Mesenchymal stem cell (in vitro differentiated cells and primary cell): ENCODE data around the gene MED27.

Source experiments
- DNase-seq: peaks from one replicate; pipeline ENCODE4 v3.0.0-alpha.2; 2013
- H2AFZ ChIP-seq: one replicate; pipeline ENCODE4 v1.6.1; 2013; ENCODE audit warnings: low read depth, mild to moderate bottlenecking, control low read depth, inconsistent platforms, low read length, moderate library complexity
- H2AK5ac ChIP-seq: 2 replicates; pipeline ENCODE4 v1.6.1; 2013; ENCODE audit warnings: low read length, moderate library complexity, mild to moderate bottlenecking, inconsistent platforms; ENCODE audit not compliant: severe bottlenecking
- H2BK120ac ChIP-seq: one replicate; pipeline ENCODE4 v1.6.1; 2013; ENCODE audit warnings: low read depth, mild to moderate bottlenecking, inconsistent platforms, low read length, moderate library complexity
- H2BK12ac ChIP-seq, 2 experiments: one replicate each; pipeline ENCODE4 v1.6.1; 2013; ENCODE audit warnings: inconsistent platforms in 2 of 2, low read length in 2 of 2, mild to moderate bottlenecking in 2 of 2, moderate library complexity in 2 of 2, control low read depth in 1 of 2
- H2BK15ac ChIP-seq: one replicate; pipeline ENCODE4 v1.6.1; 2013; ENCODE audit warnings: mild to moderate bottlenecking, low read depth, inconsistent platforms; ENCODE audit not compliant: poor library complexity, severe bottlenecking
- H2BK5ac ChIP-seq: 2 replicates; pipeline ENCODE4 v1.6.1; 2013; ENCODE audit warnings: low read depth, mild to moderate bottlenecking, low read length, control low read depth, inconsistent platforms; ENCODE audit not compliant: poor library complexity, severe bottlenecking
- H3K14ac ChIP-seq, 2 experiments: one replicate each; pipeline ENCODE4 v1.6.1; 2013; ENCODE audit warnings: inconsistent platforms in 2 of 2, low read length in 2 of 2, control low read depth in 1 of 2, mild to moderate bottlenecking in 1 of 2, moderate library complexity in 1 of 2
- H3K18ac ChIP-seq, 2 experiments: one replicate each; pipeline ENCODE4 v1.6.1; 2013; ENCODE audit warnings: inconsistent platforms in 2 of 2, low read length in 2 of 2, control low read depth in 1 of 2, low read depth in 1 of 2, mild to moderate bottlenecking in 1 of 2
- H3K23ac ChIP-seq, 2 experiments: one replicate each; pipeline ENCODE4 v1.6.1; 2013; ENCODE audit warnings: inconsistent platforms in 2 of 2, low read length in 2 of 2, mild to moderate bottlenecking in 2 of 2, moderate library complexity in 2 of 2, control low read depth in 1 of 2
- H3K27ac ChIP-seq: 2 replicates; pipeline ENCODE4 v1.5.1; 2013; ENCODE audit warnings: mild to moderate bottlenecking, moderate library complexity, low read length, control low read depth, inconsistent platforms; ENCODE audit not compliant: poor library complexity, severe bottlenecking
- H3K27me3 ChIP-seq, 2 experiments: 2 replicates each; pipeline versions ENCODE4 v1.6.1 to v1.7.0; 2013; ENCODE audit warnings: low read length in 2 of 2, mild to moderate bottlenecking in 2 of 2, moderate library complexity in 2 of 2, control low read depth in 1 of 2, inconsistent platforms in 1 of 2; ENCODE audit not compliant: control insufficient read depth in 1 of 2, insufficient read depth in 1 of 2
- H3K36me3 ChIP-seq, 2 experiments: 2 replicates each; pipeline versions ENCODE4 v1.6.1 to v1.7.0; 2013; ENCODE audit warnings: low read length in 2 of 2, control low read depth in 1 of 2, inconsistent platforms in 1 of 2, low read depth in 1 of 2, mild to moderate bottlenecking in 1 of 2; ENCODE audit not compliant: insufficient read depth in 2 of 2, control insufficient read depth in 1 of 2
- H3K4ac ChIP-seq, 2 experiments: one replicate each; pipeline ENCODE4 v1.6.1; 2013; ENCODE audit warnings: inconsistent platforms in 2 of 2, low read length in 2 of 2, mild to moderate bottlenecking in 2 of 2, moderate library complexity in 2 of 2, control low read depth in 1 of 2, low read depth in 1 of 2
- H3K4me1 ChIP-seq: 2 replicates; pipeline ENCODE4 v1.6.1; 2013; ENCODE audit warnings: low read depth, low read length, control low read depth; ENCODE audit not compliant: control insufficient read depth, insufficient read depth
- H3K4me2 ChIP-seq: 2 replicates; pipeline ENCODE4 v1.6.1; 2013; ENCODE audit warnings: low read length, mild to moderate bottlenecking, inconsistent platforms; ENCODE audit not compliant: poor library complexity, severe bottlenecking
- H3K4me3 ChIP-seq, 2 experiments: 2 replicates each; pipeline versions ENCODE4 v1.5.1 to v1.7.0; 2013; ENCODE audit warnings: low read length in 2 of 2, mild to moderate bottlenecking in 2 of 2, control low read depth in 1 of 2, low read depth in 1 of 2; ENCODE audit not compliant: insufficient read depth in 1 of 2
- H3K79me1 ChIP-seq: replicated peaks from 2 replicates; pipeline ENCODE4 v1.6.1; 2013; ENCODE audit warnings: mild to moderate bottlenecking, control low read depth, low read length, inconsistent platforms; ENCODE audit not compliant: poor library complexity, severe bottlenecking
- H3K9ac ChIP-seq: 2 replicates; pipeline ENCODE4 v1.7.0; 2013; ENCODE audit warnings: mild to moderate bottlenecking, low read length, moderate library complexity
- H3K9me3 ChIP-seq: 2 replicates; pipeline ENCODE4 v1.7.0; 2013; ENCODE audit warnings: mild to moderate bottlenecking, low read length; ENCODE audit not compliant: control insufficient read depth
- H4K8ac ChIP-seq: one replicate; pipeline ENCODE4 v1.6.1; 2013; ENCODE audit warnings: inconsistent platforms, mild to moderate bottlenecking, low read length, moderate library complexity
- H4K91ac ChIP-seq: one replicate; pipeline ENCODE4 v1.6.1; 2013; ENCODE audit warnings: mild to moderate bottlenecking, low read length, inconsistent platforms
- WGBS: methylation state at CpG from one replicate; pipeline ENCODE4 v1.1.7; 2013; ENCODE audit warnings: mixed read lengths; 5-methylcytosine and 5-hydroxymethylcytosine counted together

Gene MED27

GRCh38 chr9:131937451-131937850, 142.2 kb downstream of the MED27 start:
- no peak overlapping the region for H3K9ac ChIP-seq
- DNase-seq = no peak
- H3K14ac ChIP-seq = no peak overlapping the region
- no peak overlapping the region for H2AFZ ChIP-seq
- H3K4me3 ChIP-seq = no peak overlapping the region
- no peak overlapping the region for H3K27ac ChIP-seq
- H3K4me2 ChIP-seq = no peak overlapping the region
- H3K36me3 ChIP-seq = peaks cover 5 to 28% of the 10 kb centered on the region in 2 experiments
- H2AK5ac ChIP-seq = no peak overlapping the region
- no peak overlapping the region for H3K4ac ChIP-seq
- H2BK15ac ChIP-seq = no peak overlapping the region
- H2BK12ac ChIP-seq = no peak overlapping the region
- no peak overlapping the region for H3K23ac ChIP-seq
- no peak overlapping the region for H2BK5ac ChIP-seq
- H3K27me3 ChIP-seq = no peaks in the 10 kb centered on the region
- no peak overlapping the region for H4K91ac ChIP-seq
- no peak overlapping the region for H3K18ac ChIP-seq
- H4K8ac ChIP-seq = no peak overlapping the region
- H3K4me1 ChIP-seq = no peaks in the 10 kb centered on the region
- H3K9me3 ChIP-seq = no peaks in the 10 kb centered on the region
- 99% methylated on average over 2 of the region's 2 CpGs for WGBS
- no peak overlapping the region for H2BK120ac ChIP-seq
- H3K79me1 ChIP-seq = peaks cover 21% of the 10 kb centered on the region

GRCh38 chr9:131936929-131937328, 142.7 kb downstream of the MED27 start:
- DNase-seq = no peak

GRCh38 chr9:131934673-131935072, 145.0 kb downstream of the MED27 start:
- H3K4me1 ChIP-seq = no peaks in the 10 kb centered on the region
- no peak overlapping the region for H3K9ac ChIP-seq
- no peak overlapping the region for H2AK5ac ChIP-seq
- no peak overlapping the region for H4K8ac ChIP-seq
- H2BK15ac ChIP-seq = no peak overlapping the region
- H3K4me3 ChIP-seq = no peak overlapping the region
- H3K36me3 ChIP-seq = peaks cover 5 to 28% of the 10 kb centered on the region in 2 experiments
- H3K27me3 ChIP-seq = no peaks in the 10 kb centered on the region
- H2BK12ac ChIP-seq = no peak overlapping the region
- no peak overlapping the region for H3K14ac ChIP-seq
- H2BK5ac ChIP-seq = no peak overlapping the region
- H3K79me1 ChIP-seq = peaks cover 21% of the 10 kb centered on the region
- H3K18ac ChIP-seq = no peak overlapping the region
- H3K27ac ChIP-seq = no peak overlapping the region
- no peak overlapping the region for H2BK120ac ChIP-seq
- H3K4me2 ChIP-seq = no peak overlapping the region
- no peak overlapping the region for H2AFZ ChIP-seq
- H3K23ac ChIP-seq = no peak overlapping the region
- no peak for DNase-seq
- H4K91ac ChIP-seq = no peak overlapping the region
- no peak overlapping the region for H3K4ac ChIP-seq
- WGBS = 94% methylated on average over 3 of the region's 3 CpGs
- H3K9me3 ChIP-seq = no peaks in the 10 kb centered on the region

More at GRCh38 chr9:131936929-131937328, 142.7 kb downstream of the MED27 start:
- Histone ChIP-seq H2AK5ac (no peak overlapping the region), H2BK120ac (no peak overlapping the region), H3K18ac (no peak overlapping the region), H2BK5ac (no peak overlapping the region), H2AFZ (no peak overlapping the region), H4K8ac (no peak overlapping the region), H2BK12ac (no peak overlapping the region), H3K9me3 (no peaks in the 10 kb centered on the region), H3K4me2 (no peak overlapping the region), H3K23ac (no peak overlapping the region), H3K79me1 (peaks cover 21% of the 10 kb centered on the region), H4K91ac (no peak overlapping the region), H3K36me3 (peaks cover 5 to 28% of the 10 kb centered on the region in 2 experiments), H3K14ac (no peak overlapping the region), H3K4me3 (no peak overlapping the region), H3K4ac (no peak overlapping the region), H3K27ac (no peak overlapping the region), H2BK15ac (no peak overlapping the region), H3K9ac (no peak overlapping the region), H3K27me3 (no peaks in the 10 kb centered on the region), H3K4me1 (no peaks in the 10 kb centered on the region)
- 100% methylated on average over 1 of the region's 3 CpGs for WGBS

- Histone ChIP-seq H4K91ac (no peak overlapping the region), H2AFZ (no peak overlapping the region), H3K4ac (no peak overlapping the region), H3K4me2 (no peak overlapping the region), H3K9me3 (no peaks in the 10 kb centered on the region), H2BK5ac (no peak overlapping the region), H3K36me3 (peaks cover 0 to 10% of the 10 kb centered on the region in 2 experiments), H3K18ac (no peak overlapping the region), H2BK12ac (no peak overlapping the region), H3K79me1 (peaks cover 31% of the 10 kb centered on the region), H3K4me1 (no peaks in the 10 kb centered on the region), H3K23ac (no peak overlapping the region), H3K27ac (no peak overlapping the region), H3K4me3 (no peak overlapping the region), H2BK120ac (no peak overlapping the region), H3K27me3 (no peaks in the 10 kb centered on the region), H2BK15ac (no peak overlapping the region), H3K14ac (no peak overlapping the region), H2AK5ac (no peak overlapping the region), H3K9ac (no peak overlapping the region), H4K8ac (no peak overlapping the region)
- WGBS = 73% methylated on average over 1 of the region's 3 CpGs
- no peak for DNase-seq
These were observed 152.6 kb downstream of the MED27 start for GRCh38 chr9:131927091-131927490.
